Measurements from ENCODE around the gene CFAP99. TPM values are rescaled to one million over a fixed set of nuclear protein-coding genes. Genes with fewer than 3 reads are reported as not detected.

CFAP99 gene
- total RNA-seq, 3 donors from 2014 or later = 0.15 to 2.0 TPM; not detected in 1

GRCh38 chr4:2415881-2416563 lies 2.7 kb upstream of the CFAP99 start:
- Histone ChIP-seq H3K27ac (peak overlapping the region in 1 of 2 donors; percentile 28), H3K36me3 (no peaks in the 10 kb centered on the region), H3K9me3 (no peaks in the 10 kb centered on the region), H3K4me1 (peaks cover 0 to 4% of the 10 kb centered on the region in 2 donors), H3K4me3 (peak overlapping the region in 2 of 3 donors; percentile 52 to 90), H3K27me3 (peaks cover 0 to 39% of the 10 kb centered on the region in 2 donors)
- TF ChIP-seq CTCF (IDR thresholded peaks at IDR 0.05) (no peak), POLR2AphosphoS5 (IDR thresholded peaks at IDR 0.05) (no peak), POLR2A (IDR thresholded peaks at IDR 0.05) (no peak)
- intact Hi-C loops (cut with DNase I; ENCODE audit: low total_unique reads) = loop anchor here (10.0 kb wide), 1 partner anchor 161 kb away; no protein-coding TSS in a partner anchor
- DNase-seq (ENCODE audit: low spot score in 2 of 2) = no peak

GRCh38 chr4:2416564-2417225 lies 2.1 kb upstream of the CFAP99 start:
- H3K4me1 ChIP-seq = peaks cover 0 to 4% of the 10 kb centered on the region in 2 donors
- DNase-seq (ENCODE audit: low spot score in 2 of 2) = no peak
- H3K36me3 ChIP-seq = no peaks in the 10 kb centered on the region
- peak overlapping the region; percentile 52 to 90 (median 67) for H3K4me3 ChIP-seq
- no peak for TF ChIP-seq POLR2AphosphoS5 (IDR thresholded peaks at IDR 0.05)
- no peak for TF ChIP-seq POLR2A (IDR thresholded peaks at IDR 0.05)
- TF ChIP-seq CTCF (IDR thresholded peaks at IDR 0.05) = no peak
- intact Hi-C loops (cut with DNase I; ENCODE audit: low total_unique reads) = loop anchor here (10.0 kb wide), 1 partner anchor 162 kb away; no protein-coding TSS in a partner anchor
- peak overlapping the region in 1 of 2 donors; percentile 28 for H3K27ac ChIP-seq
- H3K27me3 ChIP-seq = peaks cover 0 to 39% of the 10 kb centered on the region in 2 donors
- no peaks in the 10 kb centered on the region for H3K9me3 ChIP-seq

- DNase-seq (ENCODE audit: low spot score in 2 of 2) = no peak
- Histone ChIP-seq H3K27ac (peak overlapping the region in 1 of 2 donors; percentile 28), H3K4me3 (peak overlapping the region; percentile 52 to 90 (median 67)), H3K9me3 (no peaks in the 10 kb centered on the region), H3K27me3 (peaks cover 0 to 45% of the 10 kb centered on the region in 2 donors), H3K4me1 (peaks cover 0 to 4% of the 10 kb centered on the region in 2 donors), H3K36me3 (no peaks in the 10 kb centered on the region)
- no peak for TF ChIP-seq POLR2AphosphoS5 (IDR thresholded peaks at IDR 0.05)
- TF ChIP-seq CTCF (IDR thresholded peaks at IDR 0.05) = no peak
- no peak for TF ChIP-seq POLR2A (IDR thresholded peaks at IDR 0.05)
- intact Hi-C loops (cut with DNase I; ENCODE audit: low total_unique reads) = loop anchor here (10.0 kb wide), 1 partner anchor 162 kb away; no protein-coding TSS in a partner anchor
These were observed 1.5 kb upstream of the CFAP99 start for GRCh38 chr4:2417226-2417764.

- DNase-seq (ENCODE audit: low spot score in 2 of 2) = no peak
- Histone ChIP-seq H3K36me3 (no peaks in the 10 kb centered on the region), H3K4me1 (peaks cover 0 to 4% of the 10 kb centered on the region in 2 donors), H3K4me3 (peak within 1 kb of the TSS; percentile 52 to 90 (median 67)), H3K27ac (peak within 1 kb of the TSS; percentile 41 to 75), H3K27me3 (peaks cover 0 to 53% of the 10 kb centered on the region in 2 donors), H3K9me3 (no peaks in the 10 kb centered on the region)
- intact Hi-C loops (cut with DNase I; ENCODE audit: low total_unique reads) = loop anchor here (10.0 kb wide), 1 partner anchor 163 kb away; no protein-coding TSS in a partner anchor
- TF ChIP-seq POLR2AphosphoS5 (IDR thresholded peaks at IDR 0.05) = no peak
- no peak for TF ChIP-seq CTCF (IDR thresholded peaks at IDR 0.05)
- TF ChIP-seq POLR2A (IDR thresholded peaks at IDR 0.05) = no peak
These were observed 748 bp upstream of the CFAP99 start, which contains the start of gene ZFYVE28 for GRCh38 chr4:2417765-2418649. Gene ZFYVE28 (minus strand): TSS chr4:2418645. CDS start chr4:2418323, 322 bp downstream.

Measured in breast epithelium (tissue), 4 donors.